Cardiac fibroblast (primary cell): Measurements from ENCODE around the gene USH1C.

ENCODE experiments used
- DNase-seq, 2 donors: peaks; one replicate each; pipeline versions ENCODE4 v3.0.0 to v3.0.0-alpha.2; 2010; ENCODE audit warnings: low read depth in 2 of 2
- H3K4me3 ChIP-seq, 2 donors: replicated peaks in 1 of 2; 1 replicate in 1 of 2; 2 replicates in 1 of 2; pipeline ENCODE4 v1.5.1; 2011; ENCODE audit warnings: low read depth in 2 of 2, low read length in 2 of 2, mild to moderate bottlenecking in 2 of 2, moderate library complexity in 1 of 2
- CTCF ChIP-seq: IDR thresholded peaks from one replicate; pipeline ENCODE4 v1.5.1; 2011; ENCODE audit warnings: low read depth, mild to moderate bottlenecking, low read length, inconsistent platforms

Gene USH1C

DNA sequence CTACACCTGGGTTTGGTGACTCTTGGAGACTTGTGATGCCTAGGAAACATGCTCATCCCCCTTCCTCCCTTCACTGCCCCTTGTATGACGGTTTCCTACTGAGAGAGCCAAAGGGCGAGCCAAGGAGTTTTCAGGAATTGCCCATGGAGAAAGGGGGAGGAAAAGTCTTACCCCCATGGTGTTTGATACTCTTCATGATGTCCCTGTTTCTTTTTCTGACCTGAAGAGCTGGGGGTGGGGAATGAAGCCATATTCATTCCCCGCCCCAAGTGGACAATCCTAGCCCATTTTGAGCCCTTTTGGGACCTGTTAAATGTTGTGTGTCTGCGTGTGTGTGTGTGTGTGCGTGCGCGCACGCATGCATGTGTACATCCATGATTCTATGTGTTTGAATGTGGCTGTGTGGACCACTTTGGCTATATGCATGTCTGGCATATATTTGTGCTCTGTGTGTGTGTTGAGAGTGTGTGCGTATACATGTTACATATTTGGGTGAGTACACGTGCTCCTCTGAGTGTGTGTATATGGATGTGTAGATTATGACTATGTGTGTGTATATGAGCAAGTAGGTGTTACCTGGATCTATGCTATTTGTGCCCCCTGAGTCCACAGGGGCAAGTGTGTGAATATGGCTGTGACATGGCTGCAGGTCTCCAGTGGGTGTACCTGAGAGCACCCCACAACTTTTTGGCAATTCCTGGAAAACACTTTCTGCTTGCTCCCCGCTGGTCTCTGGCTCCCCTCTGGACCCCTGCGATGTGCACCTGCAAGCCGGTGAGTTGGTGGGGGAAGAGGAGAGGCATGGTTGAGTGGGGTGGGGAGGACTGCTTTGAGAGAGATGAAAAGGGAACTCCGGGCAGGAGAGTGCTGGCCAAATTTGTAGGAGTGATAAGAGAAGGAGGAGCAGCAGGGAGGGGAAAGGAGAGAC is 27.5 kb upstream of the USH1C start:
- no peak overlapping the region for H3K4me3 ChIP-seq
- DNase-seq = no peak
- TF ChIP-seq CTCF = no peak

DNA sequence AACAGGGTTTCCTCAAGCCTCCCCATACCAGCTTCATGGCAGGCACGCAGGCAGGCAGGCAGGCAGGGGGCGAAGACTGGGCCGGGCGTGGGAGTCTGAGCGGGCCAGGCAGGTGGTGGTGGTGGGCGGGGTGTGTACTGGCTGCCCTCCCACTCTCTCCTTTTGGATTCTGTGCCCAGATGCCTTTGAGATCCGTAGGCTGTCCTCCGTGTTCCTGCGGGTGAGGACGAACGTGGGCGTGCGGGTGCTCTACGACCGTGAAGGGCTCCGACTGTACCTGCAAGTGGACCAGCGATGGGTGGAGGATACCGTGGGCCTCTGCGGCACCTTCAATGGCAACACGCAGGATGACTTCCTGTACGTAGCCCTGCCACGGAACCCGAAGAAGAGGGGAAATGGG is 25.8 kb upstream of the USH1C start:
- H3K4me3 ChIP-seq = no peak overlapping the region
- no peak for DNase-seq
- TF ChIP-seq CTCF = no peak

DNA sequence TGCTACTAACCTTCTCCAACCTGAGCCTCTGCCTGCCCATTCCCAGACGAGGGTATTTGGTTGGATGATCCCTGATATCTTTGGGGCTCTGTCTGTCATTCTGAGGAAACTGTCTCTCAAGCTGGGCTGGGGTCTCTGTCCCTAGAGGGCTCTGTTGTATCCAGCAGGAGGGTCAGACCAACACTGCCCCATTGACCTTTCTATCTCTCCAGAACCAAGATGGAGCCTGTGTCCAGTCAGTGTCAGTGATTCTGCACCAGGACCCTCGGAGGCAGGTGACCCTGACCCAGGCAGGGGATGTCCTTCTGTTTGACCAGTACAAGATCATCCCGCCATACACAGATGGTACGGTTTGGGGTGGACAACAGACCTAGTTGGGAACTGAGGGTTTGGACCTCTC is 24.7 kb upstream of the USH1C start:
- H3K4me3 ChIP-seq = no peak overlapping the region
- TF ChIP-seq CTCF = no peak

GRCh38 chr11:17564687-17565042 is 20.4 kb upstream of the USH1C start:
- DNase-seq = peak in 1 of 2 donors; percentile 4
- TF ChIP-seq CTCF = peak; percentile 23
- no peak overlapping the region for H3K4me3 ChIP-seq

More for the DNA sequence above, 24.7 kb upstream of the USH1C start:
- DNase-seq = no peak

- H3K4me3 ChIP-seq = no peak overlapping the region
- TF ChIP-seq CTCF = no peak
- no peak for DNase-seq
These were observed 19.9 kb upstream of the USH1C start for GRCh38 chr11:17563961-17564686.

DNA sequence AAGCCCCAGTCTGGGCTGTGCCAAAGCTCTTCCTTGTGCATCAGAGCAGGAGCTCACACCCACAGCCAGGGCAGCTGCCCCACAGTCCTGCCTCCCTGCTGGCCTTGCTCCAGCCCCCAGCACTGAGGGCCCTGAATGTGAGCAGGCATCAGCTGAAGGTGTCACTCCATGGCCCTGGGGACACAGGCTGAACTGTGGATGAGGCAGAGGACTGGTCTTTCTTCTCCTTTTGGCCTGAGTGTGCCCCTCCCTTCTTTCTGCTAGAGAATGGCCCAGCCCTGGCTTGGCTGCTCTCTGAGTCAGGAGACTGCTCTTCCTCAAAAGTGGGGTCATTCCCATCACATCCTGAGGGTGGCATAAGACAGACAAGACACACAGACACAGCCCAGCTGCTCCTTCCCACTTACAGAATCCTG is 19.0 kb upstream of the USH1C start:
- peak in 1 of 2 donors; percentile 2 for DNase-seq
- TF ChIP-seq CTCF = no peak
- H3K4me3 ChIP-seq = no peak overlapping the region
